ENCODE data around the gene SLC9A9. TPM values are rescaled to one million over a fixed set of nuclear protein-coding genes. Genes with fewer than 3 reads are reported as not detected.

The SLC9A9 gene
- total and polyA plus RNA-seq, 10 of the 15 experiments (the other 5 are each of a cell fraction or from before 2014, with no cell fraction given) = 3.5 to 14.2 (median 9.3) TPM

GRCh38 chr3:143232981-143233380 lies 615.3 kb downstream of the SLC9A9 start:
- Histone ChIP-seq H3K36me3 (ENCODE audit: control insufficient read depth in 2 of 2, insufficient read depth in 2 of 2, low read length in 1 of 2) (no peaks in the 10 kb centered on the region), H3K27me3 (replicated peaks in 1 of 2; ENCODE audit: control insufficient read depth in 2 of 2, insufficient read depth in 2 of 2, low read length in 1 of 2) (no peaks in the 10 kb centered on the region), H3K9me3 (replicated peaks; ENCODE audit: control insufficient read depth, insufficient read depth, low read length) (peaks cover 3% of the 10 kb centered on the region; the same call in 2 of the 3 replicates), H3K4me1 (ENCODE audit: control insufficient read depth, insufficient read depth, low read length) (peaks cover 13% of the 10 kb centered on the region), H3K9ac (ENCODE audit: control insufficient read depth, insufficient read depth, low read length) (no peak overlapping the region), H3K79me2 (ENCODE audit: control insufficient read depth, insufficient read depth, low read length) (no peaks in the 10 kb centered on the region), H2AFZ (ENCODE audit: control insufficient read depth, low read depth, low read length) (no peak overlapping the region), H3K4me3 (no peak overlapping the region), H3K4me2 (ENCODE audit: control insufficient read depth, insufficient read depth) (no peak overlapping the region), H4K20me1 (ENCODE audit: control insufficient read depth, insufficient read depth) (no peaks in the 10 kb centered on the region), H3K27ac (ENCODE audit: control insufficient read depth, insufficient read depth) (no peak overlapping the region)
- RAD21 ChIA-PET (ENCODE audit: unreplicated experiment) = interaction anchor here (1.0 kb wide), 1 partner anchor 109 kb away, joined by 3 read pairs; no protein-coding TSS in a partner anchor
- POLR2A ChIA-PET = no interaction called here
- no peak for ATAC-seq
- DNase-seq (ENCODE audit: low read depth, low spot score) = no peak
- 100% methylated on average over 1 of the region's 1 CpG for WGBS (ENCODE audit: insufficient coverage, insufficient replicate concordance, low lambda C conversion rate, missing lambda C conversion rate)
- no TSS peak for BruUV-seq (replicated peaks)
- no peak for FAIRE-seq
- in situ Hi-C loops (cut with MboI) (no loop called here), intact Hi-C loops (cut with micrococcal nuclease; ENCODE audit: unreplicated experiment) (no loop called here)
- SMC1A ChIA-PET (ENCODE audit: uncharacterized antibody, unreplicated experiment) = interaction anchor here (1.3 to 1.5 kb wide), 2 partner anchors 9 to 10 kb away, joined by 5 read pairs; no protein-coding TSS in a partner anchor
- CTCF ChIA-PET = no interaction called here
- no peak for TF ChIP-seq DPF2 (IDR thresholded peaks at IDR 0.05)
- no peak for TF ChIP-seq CBX5 (IDR thresholded peaks at IDR 0.05; ENCODE audit: low read depth)
- no peak for TF ChIP-seq BCL3 (IDR thresholded peaks at IDR 0.05; ENCODE audit: borderline replicate concordance, insufficient read depth, low read depth, low read length, poor library complexity, severe bottlenecking)
- TF ChIP-seq ZNF274 (IDR thresholded peaks at IDR 0.05; ENCODE audit: insufficient read depth, insufficient read length) = no peak
- TF ChIP-seq SREBF2 (IDR thresholded peaks at IDR 0.05; ENCODE audit: low read length) = no peak
- no peak for TF ChIP-seq RB1 (IDR thresholded peaks at IDR 0.05; ENCODE audit: borderline replicate concordance)
- no peak for TF ChIP-seq ATF3 (IDR thresholded peaks at IDR 0.05; ENCODE audit: borderline replicate concordance, extremely low read depth, low read depth, low read length)
- TF ChIP-seq BCLAF1 (IDR thresholded peaks at IDR 0.05) = no peak
- TF ChIP-seq MTA2 (IDR thresholded peaks at IDR 0.05; ENCODE audit: low read depth) = no peak
- no peak for TF ChIP-seq CEBPZ (IDR thresholded peaks at IDR 0.05; ENCODE audit: low read depth, low read length)
- TF ChIP-seq TCF12 (IDR thresholded peaks at IDR 0.05; ENCODE audit: low read depth, low read length) = no peak
- TF ChIP-seq CHD4 (IDR thresholded peaks at IDR 0.05) = no peak
- TF ChIP-seq CREM (IDR thresholded peaks at IDR 0.05; ENCODE audit: low read depth) = no peak
- no peak for TF ChIP-seq ZBTB33 (IDR thresholded peaks at IDR 0.05)
